GM12878 (cell line): ENCODE results near the gene PNRC1.

ENCODE experiments used
- BCL11A ChIP-seq: IDR thresholded peaks from 2 replicates; pipeline ENCODE4 v1.6.1; 2011; ENCODE audit warnings: low read depth, low read length
- POLR2A ChIP-seq: IDR thresholded peaks from 2 replicates; pipeline ENCODE4 v1.6.1; 2011; ENCODE audit warnings: low read depth, mild to moderate bottlenecking, low read length
- RFX5 ChIP-seq: IDR thresholded peaks from 2 replicates; pipeline ENCODE4 v1.6.1; 2011; ENCODE audit warnings: low read depth, low read length, improper control_type of control experiment
- SIX5 ChIP-seq: IDR thresholded peaks from 2 replicates; pipeline ENCODE4 v1.6.1; 2011; ENCODE audit warnings: mild to moderate bottlenecking, low read depth, low read length, moderate library complexity; ENCODE audit not compliant: severe bottlenecking
- TF ChIP-seq, protein P1 (sequence below), 3 experiments: IDR thresholded peaks in 2 of 3; conservative IDR thresholded peaks in 1 of 3; 2 replicates each; pipeline ENCODE4 v1.5.1; 2011; ENCODE audit warnings: low read depth in 3 of 3, low read length in 3 of 3, mild to moderate bottlenecking in 3 of 3, control low read depth in 2 of 3, moderate library complexity in 2 of 3, inconsistent platforms in 1 of 3, mixed read lengths in 1 of 3; ENCODE audit not compliant: control insufficient read depth in 2 of 3, insufficient read depth in 1 of 3; ENCODE audit errors: extremely low read depth in 1 of 3

DNA sequence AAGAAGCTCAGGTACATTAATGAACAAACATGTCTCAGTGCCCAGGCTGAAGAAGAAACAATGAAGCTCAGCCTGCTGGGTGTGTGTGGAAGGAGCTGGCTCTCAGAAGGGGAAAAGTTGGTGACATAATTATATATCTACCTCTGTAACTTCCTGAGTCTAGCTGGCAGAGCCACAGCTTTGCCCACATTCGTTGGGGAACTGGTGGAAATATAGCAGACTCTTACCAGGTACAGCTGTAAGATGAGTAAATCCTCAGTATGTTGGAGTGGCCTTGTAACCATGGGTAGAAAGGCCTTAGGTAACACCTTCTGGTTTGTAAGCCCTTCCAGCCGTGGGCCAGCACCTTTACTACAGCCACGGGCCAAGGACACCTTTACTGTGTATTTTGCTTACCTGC lies 29.9 kb upstream of the PNRC1 start:
- TF ChIP-seq POLR2A (no peak), BCL11A (no peak), SIX5 (no peak), RFX5 (no peak)
- TF ChIP-seq, protein P1, sequence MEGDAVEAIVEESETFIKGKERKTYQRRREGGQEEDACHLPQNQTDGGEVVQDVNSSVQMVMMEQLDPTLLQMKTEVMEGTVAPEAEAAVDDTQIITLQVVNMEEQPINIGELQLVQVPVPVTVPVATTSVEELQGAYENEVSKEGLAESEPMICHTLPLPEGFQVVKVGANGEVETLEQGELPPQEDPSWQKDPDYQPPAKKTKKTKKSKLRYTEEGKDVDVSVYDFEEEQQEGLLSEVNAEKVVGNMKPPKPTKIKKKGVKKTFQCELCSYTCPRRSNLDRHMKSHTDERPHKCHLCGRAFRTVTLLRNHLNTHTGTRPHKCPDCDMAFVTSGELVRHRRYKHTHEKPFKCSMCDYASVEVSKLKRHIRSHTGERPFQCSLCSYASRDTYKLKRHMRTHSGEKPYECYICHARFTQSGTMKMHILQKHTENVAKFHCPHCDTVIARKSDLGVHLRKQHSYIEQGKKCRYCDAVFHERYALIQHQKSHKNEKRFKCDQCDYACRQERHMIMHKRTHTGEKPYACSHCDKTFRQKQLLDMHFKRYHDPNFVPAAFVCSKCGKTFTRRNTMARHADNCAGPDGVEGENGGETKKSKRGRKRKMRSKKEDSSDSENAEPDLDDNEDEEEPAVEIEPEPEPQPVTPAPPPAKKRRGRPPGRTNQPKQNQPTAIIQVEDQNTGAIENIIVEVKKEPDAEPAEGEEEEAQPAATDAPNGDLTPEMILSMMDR (IDR thresholded peaks at IDR 0.05 in 2 of 3, conservative IDR thresholded peaks at IDR 0.05 in 1 of 3; ENCODE audit: control insufficient read depth in 2 of 3, extremely low read depth in 1 of 3, insufficient read depth in 1 of 3, low read depth in 3 of 3, low read length in 3 of 3) = no peak
